Measurements from ENCODE around the gene NPAT. TPM values are rescaled to one million over a fixed set of nuclear protein-coding genes. Genes with fewer than 3 reads are reported as not detected.

NPAT gene
- total and polyA plus RNA-seq, 2 of the 13 experiments (the other 11 are each of a cell fraction or from before 2014, with no cell fraction given) = 4.4 to 11.2 TPM

GRCh38 chr11:108213784-108214183 is 8.7 kb downstream of the NPAT start:
- peaks cover 14% of the 10 kb centered on the region for H3K4me1 ChIP-seq (ENCODE audit: insufficient read depth, low read length)
- 78% methylated on average over 2 of the region's 2 CpGs for WGBS (ENCODE audit: low lambda C conversion rate)
- no peak overlapping the region for H3K27ac ChIP-seq (ENCODE audit: extremely low read length, insufficient read depth, low read length)
- H3K36me3 ChIP-seq (replicated peaks in 1 of 2; ENCODE audit: control insufficient read depth in 1 of 2, insufficient read depth in 2 of 2, low read length in 2 of 2) = peaks cover 0 to 5% of the 10 kb centered on the region in 2 experiments; a peak in 1 of 5 replicates
- ChIA-PET POLR2A (interaction anchor here (1.3 kb wide), 1 partner anchor 9 kb away, joined by 9 read pairs; the partner anchor contains the start of genes ATM and NPAT), CTCF (ENCODE audit: low intra/inter-chr PET ratio, low total read pairs) (no interaction called here)
- intact Hi-C loops (cut with micrococcal nuclease; ENCODE audit: unreplicated experiment) (no loop called here), in situ Hi-C loops (cut with HindIII; ENCODE audit: extremely low pct_ligation_motif_present, low pct_unique_long_range_greater_than_20kb) (no loop called here)
- DNase-seq (ENCODE audit: low spot score) (peak; percentile 44), FAIRE-seq (peak; percentile 75), ATAC-seq (peak; percentile 98)
- H2AFZ ChIP-seq (ENCODE audit: low read length) = no peak overlapping the region
- H3K27me3 ChIP-seq (ENCODE audit: control insufficient read depth in 1 of 2, insufficient read depth in 2 of 2, low read length in 2 of 2) = no peaks in the 10 kb centered on the region
- BruUV-seq (replicated peaks) = no TSS peak
- no peaks in the 10 kb centered on the region; the same call in 1 of the 2 replicates for H4K20me1 ChIP-seq (ENCODE audit: insufficient read depth, low read length)
- no peaks in the 10 kb centered on the region for H3K9me3 ChIP-seq (ENCODE audit: low read length)
- H3K4me3 ChIP-seq (replicated peaks in 1 of 3; ENCODE audit: insufficient read depth in 1 of 3, low read depth in 2 of 3, low read length in 3 of 3) = no peak overlapping the region
- peaks cover 53% of the 10 kb centered on the region for H3K79me2 ChIP-seq (ENCODE audit: insufficient read depth, low read length)
- no peak overlapping the region for H3K4me2 ChIP-seq (ENCODE audit: low read depth, low read length)
- H3K9ac ChIP-seq (ENCODE audit: insufficient read depth, low read depth, low read length) = no peak overlapping the region
- TF ChIP-seq HNRNPUL1 (IDR thresholded peaks at IDR 0.05; ENCODE audit: low read depth, low read length) (no peak), MAX (IDR thresholded peaks at IDR 0.05) (no peak), ZNF740 (CRISPR knock-in tag; IDR thresholded peaks at IDR 0.05) (no peak), ATF7 (IDR thresholded peaks at IDR 0.05) (no peak), ATF7 (CRISPR knock-in tag; IDR thresholded peaks at IDR 0.05) (no peak), ATF4 (CRISPR knock-in tag; IDR thresholded peaks at IDR 0.05) (no peak), CREB3 (CRISPR knock-in tag; IDR thresholded peaks at IDR 0.05) (no peak), TFDP1 (CRISPR knock-in tag; IDR thresholded peaks at IDR 0.05; ENCODE audit: borderline replicate concordance) (no peak), ZBTB21 (CRISPR knock-in tag; IDR thresholded peaks at IDR 0.05) (no peak), TBX2 (CRISPR knock-in tag; IDR thresholded peaks at IDR 0.05; ENCODE audit: borderline replicate concordance) (no peak), ZFP36L2 (CRISPR knock-in tag; IDR thresholded peaks at IDR 0.05) (no peak), HNF4A (CRISPR knock-in tag; IDR thresholded peaks at IDR 0.05) (0 out of 2 replicates have a peak, but pooled peaks have one; percentile 35), TARDBP (CRISPR knock-in tag; IDR thresholded peaks at IDR 0.05) (no peak), ZNF644 (CRISPR knock-in tag; IDR thresholded peaks at IDR 0.05; ENCODE audit: low read depth) (no peak)

All from HepG2 (cell line).